CD4-positive, CD25-positive, alpha-beta regulatory T cell (primary cell): ENCODE data around the gene GRIK4. TPM values are rescaled to one million over a fixed set of nuclear protein-coding genes. Genes with fewer than 3 reads are reported as not detected.

Experiments
- ATAC-seq, 2 donors: fragments of 150-1000 bp; cut with Tn5 transposase; one replicate each; pipeline ENCODE4 v1.10.0; 2021; ENCODE audit warnings: low read depth in 2 of 2, moderate number of reproducible peaks in 2 of 2, moderate library complexity in 1 of 2
- DNase-seq, 3 donors: peaks; one replicate each; pipeline versions ENCODE4 v3.0.0 to v3.0.0-alpha.2; 2012 to 2022; ENCODE audit warnings: mixed read lengths in 1 of 3
- H3K27ac ChIP-seq: one replicate; pipeline ENCODE4 v1.7.0; 2013; ENCODE audit warnings: mild to moderate bottlenecking, low read length; ENCODE audit not compliant: insufficient read depth, poor library complexity, severe bottlenecking
- H3K27me3 ChIP-seq: one replicate; pipeline ENCODE4 v1.7.0; 2013; ENCODE audit warnings: low read length; ENCODE audit not compliant: control insufficient read depth, insufficient read depth
- H3K36me3 ChIP-seq: one replicate; pipeline ENCODE4 v1.7.0; 2013; ENCODE audit warnings: mild to moderate bottlenecking, low read length, moderate library complexity; ENCODE audit not compliant: control insufficient read depth, insufficient read depth
- H3K4me1 ChIP-seq: 2 replicates; pipeline ENCODE4 v1.7.0; 2013; ENCODE audit warnings: mild to moderate bottlenecking, low read length; ENCODE audit not compliant: insufficient read depth, control insufficient read depth, poor library complexity, severe bottlenecking
- H3K4me3 ChIP-seq: one replicate; pipeline ENCODE4 v1.7.0; 2013; ENCODE audit warnings: low read depth, mild to moderate bottlenecking, low read length, moderate library complexity
- H3K9me3 ChIP-seq, 2 experiments: 1 replicate in 1 of 2; 2 replicates in 1 of 2; pipeline ENCODE4 v1.7.0; 2013; ENCODE audit warnings: low read length in 2 of 2, mild to moderate bottlenecking in 1 of 2, moderate library complexity in 1 of 2; ENCODE audit not compliant: control insufficient read depth in 2 of 2
- H3K27ac Mint-ChIP-seq, 3 donors: one replicate each; pipeline ENCODE4 v1.8.0; 2020 to 2022; ENCODE audit warnings: mild to moderate bottlenecking in 3 of 3, mixed read lengths in 3 of 3, moderate library complexity in 2 of 3
- H3K27me3 Mint-ChIP-seq: one replicate; pipeline ENCODE4 v1.8.0; 2022; ENCODE audit warnings: mild to moderate bottlenecking, mixed read lengths
- H3K36me3 Mint-ChIP-seq: one replicate; pipeline ENCODE4 v1.8.0; 2020; ENCODE audit warnings: mixed read lengths
- H3K4me1 Mint-ChIP-seq, 4 donors: one replicate each; pipeline ENCODE4 v1.8.0; 2020 to 2022; ENCODE audit warnings: mixed read lengths in 4 of 4, mild to moderate bottlenecking in 1 of 4
- H3K4me3 Mint-ChIP-seq, 4 donors: one replicate each; pipeline ENCODE4 v1.8.0; 2020 to 2022; ENCODE audit warnings: mild to moderate bottlenecking in 4 of 4, mixed read lengths in 4 of 4, moderate library complexity in 3 of 4
- H3K9me3 Mint-ChIP-seq, 7 donors: one replicate each; pipeline ENCODE4 v1.8.0; 2020 to 2022; ENCODE audit warnings: mixed read lengths in 7 of 7, mild to moderate bottlenecking in 3 of 7, moderate library complexity in 2 of 7
- polyA plus RNA-seq, 4 donors: library from polyadenylated mRNA; unstranded; fragments of 300-500 nt; fragmentation: Illumina TruSeq; gene quantifications; one replicate each; pipeline ENCODE4 v1.2.3, GENCODE V29; 2021
- total RNA-seq: library from RNA; stranded (reverse); gene quantifications from one replicate; pipeline ENCODE4 v1.2.3, GENCODE V29; 2022

GRIK4 gene
- total and polyA plus RNA-seq, 5 donors from 2014 or later: not detected

DNA sequence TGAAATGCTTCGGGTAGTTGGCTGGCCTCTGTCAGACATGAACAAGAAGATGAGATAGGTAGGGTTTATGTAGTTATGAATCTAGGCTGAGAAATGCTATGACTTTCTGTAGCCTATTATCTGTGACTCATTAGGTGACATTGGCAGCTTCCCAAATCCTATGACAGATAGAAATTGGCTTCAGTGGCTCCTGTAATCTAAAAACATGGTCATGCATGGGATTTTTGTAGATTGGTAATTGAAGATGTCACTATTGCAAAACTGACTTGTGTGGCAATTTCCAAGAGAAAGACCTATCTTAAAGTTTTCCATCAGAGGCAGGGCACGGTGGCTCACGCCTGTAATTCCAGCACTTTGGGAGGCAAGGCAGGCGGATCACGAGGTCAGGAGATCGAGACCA is 29.4 kb upstream of the GRIK4 start:
- Histone ChIP-seq H3K4me1 (no peaks in the 10 kb centered on the region), H3K9me3 (no peaks in the 10 kb centered on the region), H3K4me3 (no peak overlapping the region), H3K27me3 (no peaks in the 10 kb centered on the region), H3K27ac (no peak overlapping the region), H3K36me3 (peaks cover 24% of the 10 kb centered on the region)
- no peak for ATAC-seq
- H3K4me3 Mint-ChIP-seq: no peak overlapping the region
- H3K27ac Mint-ChIP-seq: no peak overlapping the region
- no peak for DNase-seq
- H3K9me3 Mint-ChIP-seq: no peaks in the 10 kb centered on the region
- peaks cover 28% of the 10 kb centered on the region for H3K36me3 Mint-ChIP-seq
- no peaks in the 10 kb centered on the region for H3K27me3 Mint-ChIP-seq
- peaks cover 0 to 7% (median 3%) of the 10 kb centered on the region in 4 donors for H3K4me1 Mint-ChIP-seq

DNA sequence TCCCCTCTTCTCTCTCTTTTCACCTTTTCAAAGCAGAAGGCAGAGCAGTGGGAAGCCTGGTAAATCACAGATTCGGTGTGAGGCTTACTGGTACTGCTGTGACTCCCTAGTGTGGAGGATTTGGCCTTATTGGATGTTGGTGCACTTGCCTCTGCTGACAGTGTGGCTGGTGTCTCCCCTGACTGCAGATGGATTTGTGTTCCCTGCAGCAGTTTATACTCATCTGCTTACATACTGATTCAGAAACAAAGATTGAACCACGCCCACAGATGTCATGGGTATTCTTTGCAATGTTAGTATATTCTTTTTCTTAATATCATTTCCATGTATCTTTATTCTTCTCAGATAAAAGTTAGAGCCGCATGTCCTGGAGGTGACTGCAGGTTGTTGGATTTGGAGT is 26.8 kb upstream of the GRIK4 start:
- H3K36me3 ChIP-seq: peaks cover 20% of the 10 kb centered on the region
- H3K27ac Mint-ChIP-seq: no peak overlapping the region

DNA sequence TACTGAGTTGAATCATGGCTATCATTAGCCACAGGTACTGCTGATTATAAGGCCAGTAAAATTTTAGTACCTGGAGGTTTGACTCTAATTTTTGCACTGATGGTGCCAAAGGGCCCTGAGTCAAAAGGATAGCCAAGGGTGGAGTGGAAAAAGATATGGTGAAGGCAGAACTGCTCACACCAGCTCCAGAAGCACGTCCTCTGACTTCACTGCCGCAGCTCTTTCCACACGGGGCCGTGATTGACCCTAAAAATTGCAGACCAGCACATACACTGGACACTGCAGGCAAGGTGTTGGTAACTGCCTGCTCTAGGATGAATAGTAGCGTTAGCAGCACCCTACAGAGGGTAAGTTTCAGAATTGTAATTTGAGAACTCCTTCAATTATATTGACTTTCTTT is 25.4 kb upstream of the GRIK4 start:
- H3K4me1 ChIP-seq: no peaks in the 10 kb centered on the region
- peaks cover 16% of the 10 kb centered on the region for H3K36me3 ChIP-seq
- Mint-ChIP-seq H3K27ac (no peak overlapping the region), H3K4me1 (peaks cover 0 to 5% (median under 1%) of the 10 kb centered on the region in 4 donors), H3K27me3 (no peaks in the 10 kb centered on the region), H3K9me3 (no peaks in the 10 kb centered on the region), H3K36me3 (peaks cover 13% of the 10 kb centered on the region), H3K4me3 (no peak overlapping the region)
- no peak for ATAC-seq
- no peak for DNase-seq
- no peak overlapping the region for H3K27ac ChIP-seq
- no peak overlapping the region for H3K4me3 ChIP-seq
- no peaks in the 10 kb centered on the region for H3K27me3 ChIP-seq
- no peaks in the 10 kb centered on the region for H3K9me3 ChIP-seq

More for the DNA sequence above, 26.8 kb upstream of the GRIK4 start:
- Mint-ChIP-seq H3K9me3 (no peaks in the 10 kb centered on the region), H3K4me1 (peaks cover 0 to 5% (median under 1%) of the 10 kb centered on the region in 4 donors), H3K36me3 (peaks cover 22% of the 10 kb centered on the region), H3K27me3 (no peaks in the 10 kb centered on the region), H3K4me3 (no peak overlapping the region)
- no peak for ATAC-seq
- no peaks in the 10 kb centered on the region for H3K27me3 ChIP-seq
- H3K4me3 ChIP-seq: no peak overlapping the region
- no peaks in the 10 kb centered on the region for H3K9me3 ChIP-seq
- H3K27ac ChIP-seq: no peak overlapping the region
- no peak for DNase-seq
- no peaks in the 10 kb centered on the region for H3K4me1 ChIP-seq

DNA sequence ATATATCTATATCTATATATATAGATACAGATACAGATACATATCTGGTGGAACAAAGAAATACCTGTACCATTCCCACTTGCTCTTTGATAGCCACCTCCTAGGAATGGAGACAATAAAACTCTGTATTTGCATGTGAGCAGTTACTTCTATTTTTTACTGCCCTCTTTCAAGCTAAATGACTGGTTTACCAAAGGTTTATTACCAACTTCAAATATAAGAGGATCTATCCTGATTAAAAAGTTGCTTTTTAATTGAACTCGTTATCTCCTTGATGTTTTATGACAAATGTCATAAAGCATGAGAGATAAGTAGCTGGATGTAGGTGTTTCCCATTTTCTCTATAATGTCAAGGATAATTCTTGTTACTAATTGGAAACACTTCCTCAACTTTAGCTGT is 21.7 kb upstream of the GRIK4 start:
- H3K36me3 Mint-ChIP-seq: peaks cover 6% of the 10 kb centered on the region
- Histone ChIP-seq H3K9me3 (no peaks in the 10 kb centered on the region), H3K27me3 (no peaks in the 10 kb centered on the region), H3K4me3 (no peak overlapping the region), H3K36me3 (peaks cover 9% of the 10 kb centered on the region), H3K27ac (no peak overlapping the region), H3K4me1 (no peaks in the 10 kb centered on the region)
- no peaks in the 10 kb centered on the region for H3K27me3 Mint-ChIP-seq
- H3K4me1 Mint-ChIP-seq: no peaks in the 10 kb centered on the region
- no peak for ATAC-seq
- peaks cover 0 to 2% (median 0%) of the 10 kb centered on the region in 7 donors for H3K9me3 Mint-ChIP-seq
- no peak overlapping the region for H3K27ac Mint-ChIP-seq
- DNase-seq: no peak
- H3K4me3 Mint-ChIP-seq: no peak overlapping the region

DNA sequence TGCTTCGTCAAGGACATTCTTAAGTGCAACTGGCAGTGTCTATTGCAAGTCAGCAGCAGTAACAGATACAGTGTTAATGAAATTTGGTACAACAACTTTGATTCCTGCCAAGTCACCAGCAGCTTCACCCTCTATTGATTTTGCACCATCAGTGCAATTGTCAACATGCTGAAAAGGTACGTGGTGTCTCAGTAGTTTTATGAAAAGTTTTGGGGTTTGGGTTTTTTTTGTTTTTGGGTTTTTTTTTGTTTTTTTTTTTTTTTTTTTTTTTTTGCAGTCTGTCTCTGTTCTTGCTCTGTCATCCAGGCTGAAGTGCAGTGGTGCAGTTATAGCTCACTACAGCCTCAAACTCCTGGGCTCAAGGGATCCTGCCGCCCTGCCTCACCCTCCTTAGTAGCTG is 19.1 kb upstream of the GRIK4 start:
- H3K27me3 Mint-ChIP-seq: no peaks in the 10 kb centered on the region
- H3K4me3 ChIP-seq: no peak overlapping the region
- H3K9me3 ChIP-seq: no peaks in the 10 kb centered on the region
- no peaks in the 10 kb centered on the region for H3K4me1 ChIP-seq
- no peak overlapping the region for H3K27ac Mint-ChIP-seq
- ATAC-seq: no peak
- H3K27ac ChIP-seq: no peak overlapping the region
- H3K4me3 Mint-ChIP-seq: no peak overlapping the region
- DNase-seq: no peak
- H3K4me1 Mint-ChIP-seq: no peaks in the 10 kb centered on the region
- H3K27me3 ChIP-seq: no peaks in the 10 kb centered on the region
- H3K36me3 ChIP-seq: no peaks in the 10 kb centered on the region
- no peaks in the 10 kb centered on the region for H3K36me3 Mint-ChIP-seq
- peaks cover 0 to 2% (median 0%) of the 10 kb centered on the region in 7 donors for H3K9me3 Mint-ChIP-seq

DNA sequence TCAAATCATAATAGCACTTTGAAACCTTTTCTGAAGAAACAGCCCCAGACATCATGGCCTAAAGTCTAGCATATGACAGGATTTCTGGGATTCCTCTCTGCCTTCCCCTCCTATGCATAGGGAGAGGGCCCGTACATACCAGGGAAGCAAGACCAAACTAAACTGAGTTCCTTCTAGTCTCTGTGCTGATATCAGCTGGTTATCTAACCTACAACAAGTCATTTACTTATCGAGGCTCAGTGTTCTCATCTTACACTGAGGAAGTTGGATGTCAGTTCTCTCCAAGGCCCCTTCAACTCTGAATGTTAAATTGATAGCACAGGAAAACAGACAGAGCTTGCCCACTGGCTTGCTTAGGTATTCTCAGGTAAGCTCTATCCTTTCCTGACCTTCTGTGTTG is 17.0 kb upstream of the GRIK4 start:
- Histone ChIP-seq H3K27me3 (peaks cover 7% of the 10 kb centered on the region), H3K9me3 (no peaks in the 10 kb centered on the region), H3K4me1 (no peaks in the 10 kb centered on the region), H3K4me3 (no peak overlapping the region), H3K27ac (no peak overlapping the region), H3K36me3 (no peaks in the 10 kb centered on the region)
- H3K36me3 Mint-ChIP-seq: no peaks in the 10 kb centered on the region
- ATAC-seq (no peak), DNase-seq (no peak)
- H3K4me1 Mint-ChIP-seq: no peaks in the 10 kb centered on the region
- H3K4me3 Mint-ChIP-seq: no peak overlapping the region
- H3K27ac Mint-ChIP-seq: no peak overlapping the region
- peaks cover 4% of the 10 kb centered on the region for H3K27me3 Mint-ChIP-seq
- H3K9me3 Mint-ChIP-seq: peaks cover 0 to 2% (median 0%) of the 10 kb centered on the region in 7 donors

DNA sequence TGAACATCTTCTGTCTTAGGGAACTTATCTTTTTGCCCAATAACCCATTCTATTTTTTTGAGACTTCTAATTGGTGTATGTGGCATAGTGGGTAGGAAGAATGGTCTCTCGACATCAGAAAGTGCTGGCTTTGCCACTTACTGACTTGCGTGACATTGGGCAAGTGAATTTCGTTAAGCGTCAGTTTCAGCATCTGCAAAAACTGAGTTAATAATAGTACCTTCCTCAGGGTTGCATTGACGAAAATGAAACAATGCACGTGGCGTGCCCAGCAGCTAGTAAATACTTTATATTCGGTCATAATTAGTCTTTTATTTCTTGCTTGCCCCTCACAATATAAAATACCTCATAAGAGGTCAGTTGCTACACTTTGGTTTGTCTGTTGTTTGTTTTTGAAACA is 12.5 kb upstream of the GRIK4 start:
- Mint-ChIP-seq H3K27ac (no peak overlapping the region), H3K9me3 (peaks cover 0 to 1% (median 0%) of the 10 kb centered on the region in 7 donors), H3K4me3 (no peak overlapping the region), H3K27me3 (peaks cover 10% of the 10 kb centered on the region), H3K4me1 (no peaks in the 10 kb centered on the region), H3K36me3 (no peaks in the 10 kb centered on the region)
- ATAC-seq (no peak), DNase-seq (no peak)
- Histone ChIP-seq H3K9me3 (no peaks in the 10 kb centered on the region), H3K27ac (no peak overlapping the region), H3K4me3 (no peak overlapping the region), H3K27me3 (peaks cover 17% of the 10 kb centered on the region), H3K36me3 (no peaks in the 10 kb centered on the region), H3K4me1 (no peaks in the 10 kb centered on the region)

DNA sequence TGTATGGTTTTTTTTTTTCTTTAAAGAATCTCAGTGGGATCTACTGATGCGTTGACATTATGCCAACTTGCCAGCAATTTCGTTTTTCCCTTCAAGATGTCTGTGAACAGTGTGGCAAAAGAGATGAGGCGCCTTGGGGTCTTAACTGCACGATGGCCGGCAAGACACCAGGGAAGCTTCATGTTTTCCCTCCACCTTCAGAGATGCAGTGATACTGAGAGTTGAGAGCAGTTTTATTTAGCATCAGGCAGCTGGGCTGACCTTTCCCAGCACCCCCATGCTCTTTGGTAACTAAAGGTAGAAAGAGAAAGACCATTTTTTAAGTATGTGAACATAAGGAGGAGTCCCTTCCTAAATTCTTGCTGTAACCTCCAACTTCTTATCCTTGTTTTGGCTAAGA is 11.7 kb upstream of the GRIK4 start:
- peaks cover 18% of the 10 kb centered on the region for H3K27me3 Mint-ChIP-seq
- ATAC-seq (no peak), DNase-seq (no peak)
- H3K27me3 ChIP-seq: peaks cover 22% of the 10 kb centered on the region
- H3K4me3 Mint-ChIP-seq: no peak overlapping the region
- no peak overlapping the region for H3K27ac ChIP-seq
- H3K4me1 ChIP-seq: no peaks in the 10 kb centered on the region
- H3K36me3 ChIP-seq: no peaks in the 10 kb centered on the region
- H3K4me3 ChIP-seq: no peak overlapping the region
- no peak overlapping the region for H3K27ac Mint-ChIP-seq
- no peaks in the 10 kb centered on the region for H3K36me3 Mint-ChIP-seq
- no peaks in the 10 kb centered on the region for H3K9me3 ChIP-seq
- no peaks in the 10 kb centered on the region for H3K4me1 Mint-ChIP-seq
- peaks cover 0 to 1% (median 0%) of the 10 kb centered on the region in 7 donors for H3K9me3 Mint-ChIP-seq
